DND-41 (cell line): ENCODE measurements around the gene TMEM184A.

Experiments used
- EZH2 ChIP-seq: IDR thresholded peaks from 3 replicates; pipeline ENCODE4 v1.6.1; 2012; ENCODE audit warnings: borderline replicate concordance, low read depth, mild to moderate bottlenecking, moderate library complexity, low read length, inconsistent platforms; ENCODE audit not compliant: severe bottlenecking
- TF ChIP-seq, protein P1 (sequence below): IDR thresholded peaks from 2 replicates; pipeline ENCODE4 v1.5.1; 2012; ENCODE audit warnings: borderline replicate concordance, low read length, moderate library complexity, mild to moderate bottlenecking; ENCODE audit not compliant: poor library complexity, severe bottlenecking; ENCODE audit errors: extremely low read depth

DNA sequence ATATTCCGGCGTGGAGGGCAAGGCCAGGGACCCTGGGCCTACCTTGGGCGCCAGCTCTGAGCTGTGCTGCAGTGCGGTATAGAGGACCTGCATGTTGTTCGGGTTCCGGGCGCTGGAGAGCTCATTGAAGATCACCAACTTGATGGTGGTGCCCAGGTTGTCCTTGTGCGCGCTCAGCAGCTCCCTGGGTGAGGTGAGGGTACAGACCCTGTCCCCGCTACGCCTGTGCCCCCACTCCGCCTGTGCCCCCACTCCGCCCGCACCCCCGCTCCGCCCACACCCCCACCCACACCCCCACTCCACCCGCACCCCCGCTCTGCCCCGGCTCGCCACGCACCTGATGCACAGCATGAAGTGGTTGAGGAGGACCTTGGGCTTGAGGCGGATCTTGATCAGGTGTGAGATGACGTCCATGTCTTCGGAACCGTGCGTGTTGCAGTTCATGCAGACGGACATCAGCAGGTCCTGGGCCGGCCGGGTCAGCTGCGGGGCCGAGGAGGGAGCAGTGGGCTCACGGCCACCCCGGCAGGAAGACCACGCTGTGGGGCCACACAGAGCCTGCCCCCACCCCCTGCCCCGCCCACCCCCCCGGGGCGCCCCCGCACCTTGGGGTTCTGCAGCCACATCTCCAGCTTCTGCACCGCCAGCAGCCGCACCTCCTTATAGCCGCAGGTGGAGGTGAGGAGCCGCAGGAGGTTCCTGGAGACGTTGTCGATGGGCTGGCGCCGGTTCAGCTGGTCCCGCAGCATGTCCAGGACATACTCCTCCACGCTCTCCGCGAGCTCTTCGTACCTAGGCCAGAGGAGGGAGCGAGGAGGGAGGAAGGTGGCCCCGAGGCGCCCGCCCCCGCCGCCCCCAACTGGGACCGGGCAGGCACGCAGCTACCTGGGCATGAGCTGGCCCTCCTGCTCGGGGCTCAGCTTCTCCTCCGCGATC, 57.4 kb downstream of the TMEM184A start:
- TF ChIP-seq, protein P1, sequence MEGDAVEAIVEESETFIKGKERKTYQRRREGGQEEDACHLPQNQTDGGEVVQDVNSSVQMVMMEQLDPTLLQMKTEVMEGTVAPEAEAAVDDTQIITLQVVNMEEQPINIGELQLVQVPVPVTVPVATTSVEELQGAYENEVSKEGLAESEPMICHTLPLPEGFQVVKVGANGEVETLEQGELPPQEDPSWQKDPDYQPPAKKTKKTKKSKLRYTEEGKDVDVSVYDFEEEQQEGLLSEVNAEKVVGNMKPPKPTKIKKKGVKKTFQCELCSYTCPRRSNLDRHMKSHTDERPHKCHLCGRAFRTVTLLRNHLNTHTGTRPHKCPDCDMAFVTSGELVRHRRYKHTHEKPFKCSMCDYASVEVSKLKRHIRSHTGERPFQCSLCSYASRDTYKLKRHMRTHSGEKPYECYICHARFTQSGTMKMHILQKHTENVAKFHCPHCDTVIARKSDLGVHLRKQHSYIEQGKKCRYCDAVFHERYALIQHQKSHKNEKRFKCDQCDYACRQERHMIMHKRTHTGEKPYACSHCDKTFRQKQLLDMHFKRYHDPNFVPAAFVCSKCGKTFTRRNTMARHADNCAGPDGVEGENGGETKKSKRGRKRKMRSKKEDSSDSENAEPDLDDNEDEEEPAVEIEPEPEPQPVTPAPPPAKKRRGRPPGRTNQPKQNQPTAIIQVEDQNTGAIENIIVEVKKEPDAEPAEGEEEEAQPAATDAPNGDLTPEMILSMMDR, result no peak
- no peak for TF ChIP-seq EZH2
